NCI-H82 treated with DMSO at 0.1 percent for 48 hours (cell line): ENCODE results near the gene ALG14.
"Not testable (repeated sequence)": the region's sequence is repeated elsewhere in the genome, so short reads cannot be mapped to it uniquely, and the experiment has no call there.

ENCODE experiments used
- DNase-seq: peaks from one replicate; lab custom pipeline; 2025; ENCODE audit not compliant: unreplicated experiment; lab: John Stamatoyannopoulos, UW

ALG14 gene

GRCh38 chr1:95043141-95043980 is 29.4 kb downstream of the ALG14 start:
- peak; percentile 72 for DNase-seq

- no peak for DNase-seq
Observed at GRCh38 chr1:95042286-95042685, 30.5 kb downstream of the ALG14 start.

GRCh38 chr1:95041491-95042165 is 31.1 kb downstream of the ALG14 start:
- peak; percentile 38 for DNase-seq

- DNase-seq = no peak
Observed at GRCh38 chr1:95040032-95040525, 32.7 kb downstream of the ALG14 start.

GRCh38 chr1:95039360-95040031 is 33.3 kb downstream of the ALG14 start:
- no peak for DNase-seq

GRCh38 chr1:95035536-95035935 is 37.2 kb downstream of the ALG14 start:
- no peak for DNase-seq

- DNase-seq = no peak
Observed at GRCh38 chr1:95034506-95034905, 38.2 kb downstream of the ALG14 start.

GRCh38 chr1:95033843-95034242 is 38.9 kb downstream of the ALG14 start:
- DNase-seq = no peak

- no peak for DNase-seq
Observed at GRCh38 chr1:95029532-95029931, 43.2 kb downstream of the ALG14 start.

GRCh38 chr1:95028954-95029353 is 43.8 kb downstream of the ALG14 start:
- DNase-seq = no peak

- no peak for DNase-seq
Observed at GRCh38 chr1:95027046-95027445, 45.7 kb downstream of the ALG14 start.

- DNase-seq = no peak
Observed at GRCh38 chr1:95023399-95024043, 49.2 kb downstream of the ALG14 start.

GRCh38 chr1:95022644-95022926 is 50.2 kb downstream of the ALG14 start:
- no peak for DNase-seq

GRCh38 chr1:95021805-95022643 is 50.7 kb downstream of the ALG14 start:
- DNase-seq = no peak

- no peak for DNase-seq
Observed at GRCh38 chr1:95021119-95021518, 51.6 kb downstream of the ALG14 start.

GRCh38 chr1:95019466-95019865 is 53.3 kb downstream of the ALG14 start:
- not testable (repeated sequence) for DNase-seq

GRCh38 chr1:95018602-95019369 is 54.0 kb downstream of the ALG14 start:
- peak; percentile 83 for DNase-seq

- DNase-seq = peak; percentile 27
Observed at GRCh38 chr1:95017775-95018174, 55.0 kb downstream of the ALG14 start.

GRCh38 chr1:95015076-95015475 is 57.7 kb downstream of the ALG14 start:
- DNase-seq = no peak
